ENCODE measurements around the gene KRT10. TPM values are rescaled to one million over a fixed set of nuclear protein-coding genes. Genes with fewer than 3 reads are reported as not detected.

The KRT10 gene
- total and polyA plus RNA-seq, 2 donors (not counting 1 experiment from before 2014, with no cell fraction given) = 14.7 to 32.9 TPM

GRCh38 chr17:40839194-40839593 lies 16.8 kb upstream of the KRT10 start:
- POLR2A ChIA-PET = no interaction called here
- TF ChIP-seq EZH2 (IDR thresholded peaks at IDR 0.05; ENCODE audit: borderline replicate concordance, insufficient read depth, low read depth, low read length, poor library complexity, severe bottlenecking) (no peak), CTCF (IDR thresholded peaks at IDR 0.05) (no peak)

GRCh38 chr17:40836020-40836419 lies 13.6 kb upstream of the KRT10 start:
- no peak overlapping the region for H3K9ac ChIP-seq (ENCODE audit: low read length)
- H3K27me3 ChIP-seq (replicated peaks in 1 of 4; ENCODE audit: control extremely low read depth in 1 of 4, control insufficient read depth in 3 of 4, insufficient read depth in 4 of 4, low read length in 3 of 4) = no peaks in the 10 kb centered on the region
- ChIA-PET CTCF (interaction anchor here (1.7 kb wide), 1 partner anchor 20 kb away, joined by 4 read pairs; no protein-coding TSS in a partner anchor), POLR2A (no interaction called here)
- no peaks in the 10 kb centered on the region for H3K9me3 ChIP-seq (ENCODE audit: control extremely low read depth in 1 of 3, control insufficient read depth in 2 of 3, insufficient read depth in 1 of 3, low read length in 2 of 3)
- H2AFZ ChIP-seq (ENCODE audit: insufficient read depth, low read depth, low read length, poor library complexity, severe bottlenecking) = no peak overlapping the region
- Mint-ChIP-seq H3K4me1 (no peaks in the 10 kb centered on the region), H3K27ac (no peak overlapping the region), H3K27me3 (peaks cover 11% of the 10 kb centered on the region), H3K9me3 (ENCODE audit: insufficient read depth) (no peaks in the 10 kb centered on the region), H3K4me3 (no peak overlapping the region)
- DNase-seq (no peak), ATAC-seq (ENCODE audit: low read depth) (no peak)
- H4K20me1 ChIP-seq (ENCODE audit: control insufficient read depth, insufficient read depth, low read length, poor library complexity, severe bottlenecking) = no peaks in the 10 kb centered on the region
- TF ChIP-seq CTCF (IDR thresholded peaks at IDR 0.05) (no peak), EZH2 (IDR thresholded peaks at IDR 0.05; ENCODE audit: borderline replicate concordance, insufficient read depth, low read depth, low read length, poor library complexity, severe bottlenecking) (no peak)
- H3K4me3 ChIP-seq (ENCODE audit: control extremely low read depth in 1 of 5, extremely low read depth in 1 of 5, insufficient read depth in 1 of 5, low read depth in 2 of 5, low read length in 4 of 5) = no peak overlapping the region
- H3K79me2 ChIP-seq (ENCODE audit: control insufficient read depth, insufficient read depth, low read length) = no peaks in the 10 kb centered on the region
- no peak overlapping the region for H3K27ac ChIP-seq (ENCODE audit: low read length in 2 of 2)
- intact Hi-C loops (cut with micrococcal nuclease) = no loop called here
- no CpG with 5 or more reads among the region's 4 CpGs for WGBS (ENCODE audit: insufficient coverage)
- H3K36me3 ChIP-seq (replicated peaks in 1 of 2; ENCODE audit: control extremely low read depth in 1 of 2, control insufficient read depth in 1 of 2, extremely low read depth in 1 of 2, insufficient read depth in 2 of 2, low read length in 1 of 2) = peaks cover 0 to 1% of the 10 kb centered on the region in 2 experiments
- H3K4me2 ChIP-seq (replicated peaks; ENCODE audit: low read depth, low read length, poor library complexity, severe bottlenecking) = no peak overlapping the region
- no peaks in the 10 kb centered on the region for H3K4me1 ChIP-seq (ENCODE audit: control insufficient read depth in 2 of 2, insufficient read depth in 2 of 2, low read length in 2 of 2)

More at GRCh38 chr17:40839194-40839593, 16.8 kb upstream of the KRT10 start:
- H3K27me3 ChIP-seq (replicated peaks in 1 of 4; ENCODE audit: control extremely low read depth in 1 of 4, control insufficient read depth in 3 of 4, insufficient read depth in 4 of 4, low read length in 3 of 4) = peaks cover 0 to 13% (median 4%) of the 10 kb centered on the region in 4 experiments
- Mint-ChIP-seq H3K4me3 (no peak overlapping the region), H3K9me3 (ENCODE audit: insufficient read depth) (no peaks in the 10 kb centered on the region), H3K27ac (no peak overlapping the region), H3K27me3 (peaks cover 34% of the 10 kb centered on the region), H3K4me1 (peaks cover 3% of the 10 kb centered on the region)
- H3K36me3 ChIP-seq (replicated peaks in 1 of 2; ENCODE audit: control extremely low read depth in 1 of 2, control insufficient read depth in 1 of 2, extremely low read depth in 1 of 2, insufficient read depth in 2 of 2, low read length in 1 of 2) = peaks cover 0 to 1% of the 10 kb centered on the region in 2 experiments
- DNase-seq (no peak), ATAC-seq (ENCODE audit: low read depth) (no peak)
- no peaks in the 10 kb centered on the region for H3K79me2 ChIP-seq (ENCODE audit: control insufficient read depth, insufficient read depth, low read length)
- H3K4me3 ChIP-seq (ENCODE audit: control extremely low read depth in 1 of 5, extremely low read depth in 1 of 5, insufficient read depth in 1 of 5, low read depth in 2 of 5, low read length in 4 of 5) = no peak overlapping the region
- no peak overlapping the region for H2AFZ ChIP-seq (ENCODE audit: insufficient read depth, low read depth, low read length, poor library complexity, severe bottlenecking)
- no peak overlapping the region for H3K27ac ChIP-seq (ENCODE audit: low read length in 2 of 2)
- H3K4me1 ChIP-seq (ENCODE audit: control insufficient read depth in 2 of 2, insufficient read depth in 2 of 2, low read length in 2 of 2) = no peaks in the 10 kb centered on the region
- WGBS (ENCODE audit: insufficient coverage) = 77% methylated on average over 2 of the region's 3 CpGs
- CTCF ChIA-PET = interaction anchor here (0.9 kb wide), 1 partner anchor 824 kb away, joined by 3 read pairs; no protein-coding TSS in a partner anchor
- intact Hi-C loops (cut with micrococcal nuclease) = no loop called here
- no peaks in the 10 kb centered on the region for H4K20me1 ChIP-seq (ENCODE audit: control insufficient read depth, insufficient read depth, low read length, poor library complexity, severe bottlenecking)
- H3K9me3 ChIP-seq (ENCODE audit: control extremely low read depth in 1 of 3, control insufficient read depth in 2 of 3, insufficient read depth in 1 of 3, low read length in 2 of 3) = no peaks in the 10 kb centered on the region
- no peak overlapping the region for H3K4me2 ChIP-seq (replicated peaks; ENCODE audit: low read depth, low read length, poor library complexity, severe bottlenecking)
- H3K9ac ChIP-seq (ENCODE audit: low read length) = no peak overlapping the region

Data from B cell (primary cell).